CD4-positive, alpha-beta T cell (primary cell): ENCODE data around the gene NPR2. TPM values are rescaled to one million over a fixed set of nuclear protein-coding genes. Genes with fewer than 3 reads are reported as not detected.
A peak's percentile ranks its signal among the peaks of the same experiment; 100 is the strongest.

ENCODE experiments used
- ATAC-seq: fragments of 200-7000 bp; cut with Tn5 transposase; one replicate; pipeline ENCODE4 v1.10.0; 2022; ENCODE audit warnings: mild to moderate bottlenecking; ENCODE audit not compliant: poor library complexity
- CTCF ChIA-PET: fragments of 350-600 bp; sonication (Branson Sonifier 250); formaldehyde crosslinking; loops from one replicate; lab custom pipeline; 2021; ENCODE audit warnings: antibody characterized with exemption, inconsistent platforms; lab: Charles Lee
- POLR2A ChIA-PET: fragments of 350-600 bp; sonication (Branson Sonifier 250); formaldehyde crosslinking; loops from one replicate; lab custom pipeline; 2021; ENCODE audit warnings: antibody characterized with exemption, inconsistent platforms; lab: Charles Lee
- DNase-seq, 14 experiments: peaks; one replicate each; pipeline ENCODE4 v3.0.0-alpha.2; 2013 to 2020; ENCODE audit warnings: mixed read lengths in 2 of 14
- H3K27ac ChIP-seq, 2 donors: one replicate each; pipeline versions ENCODE4 v1.5.1 to v1.7.0; 2013; ENCODE audit warnings: low read length in 2 of 2, low read depth in 1 of 2, mild to moderate bottlenecking in 1 of 2
- H3K27me3 ChIP-seq, 2 experiments: 1 replicate in 1 of 2; 2 replicates in 1 of 2; pipeline versions ENCODE4 v1.6.1 to v1.7.0; 2013; ENCODE audit warnings: low read length in 2 of 2, control low read depth in 1 of 2, mild to moderate bottlenecking in 1 of 2, moderate library complexity in 1 of 2; ENCODE audit not compliant: insufficient read depth in 2 of 2, control insufficient read depth in 1 of 2
- H3K36me3 ChIP-seq: one replicate; pipeline ENCODE4 v1.6.1; 2013; ENCODE audit warnings: low read length, control low read depth; ENCODE audit not compliant: insufficient read depth
- H3K4me1 ChIP-seq: one replicate; pipeline ENCODE4 v1.6.1; 2013; ENCODE audit warnings: low read length, control low read depth; ENCODE audit not compliant: insufficient read depth
- H3K4me3 ChIP-seq: one replicate; pipeline ENCODE4 v1.5.1; 2013; ENCODE audit warnings: mild to moderate bottlenecking, low read length, moderate library complexity
- H3K9me3 ChIP-seq, 2 experiments: 1 replicate in 1 of 2; 2 replicates in 1 of 2; pipeline versions ENCODE4 v1.6.1 to v1.7.0; 2013; ENCODE audit warnings: low read length in 2 of 2, mild to moderate bottlenecking in 2 of 2, control low read depth in 1 of 2, moderate library complexity in 1 of 2; ENCODE audit not compliant: control insufficient read depth in 1 of 2, insufficient read depth in 1 of 2
- H3K27ac Mint-ChIP-seq: one replicate; pipeline ENCODE4 v1.8.0; 2020; ENCODE audit warnings: mixed read lengths
- H3K27me3 Mint-ChIP-seq: one replicate; pipeline ENCODE4 v1.8.0; 2021; ENCODE audit warnings: mixed read lengths
- H3K36me3 Mint-ChIP-seq: one replicate; pipeline ENCODE4 v1.8.0; 2021; ENCODE audit warnings: low read depth, mixed read lengths
- H3K4me1 Mint-ChIP-seq: one replicate; pipeline ENCODE4 v1.8.0; 2021; ENCODE audit warnings: low read depth, mixed read lengths
- H3K4me3 Mint-ChIP-seq: one replicate; pipeline ENCODE4 v1.8.0; 2020; ENCODE audit warnings: mild to moderate bottlenecking, mixed read lengths
- H3K9me3 Mint-ChIP-seq: one replicate; pipeline ENCODE4 v1.8.0; 2020; ENCODE audit warnings: mixed read lengths
- intact Hi-C, 2 experiments: fragments of 100-400 bp; cut with DNase I in 1 of 2; cut with micrococcal nuclease in 1 of 2; formaldehyde crosslinking; loops; one replicate each; pipeline versions ENCODE4 v1.15.1 to v1.9.0; 2023 to 2025; cut with DNase I, micrococcal nuclease
- total RNA-seq, 174 experiments: library from RNA in 2 of 174; stranded (reverse) in 2 of 174; gene quantifications; one replicate each; pipeline ENCODE4 v1.2.3 and lab custom pipeline; 2021 to 2026
- TF ChIP-seq, protein P1 (sequence below): fragments of 200-600 bp; IDR thresholded peaks from one replicate; pipeline ENCODE4 v1.8.0; 2022; ENCODE audit warnings: antibody characterized with exemption, mild to moderate bottlenecking

The NPR2 gene
- total RNA-seq, 2 experiments from 2014 or later = 1.2 to 4.2 TPM

DNA sequence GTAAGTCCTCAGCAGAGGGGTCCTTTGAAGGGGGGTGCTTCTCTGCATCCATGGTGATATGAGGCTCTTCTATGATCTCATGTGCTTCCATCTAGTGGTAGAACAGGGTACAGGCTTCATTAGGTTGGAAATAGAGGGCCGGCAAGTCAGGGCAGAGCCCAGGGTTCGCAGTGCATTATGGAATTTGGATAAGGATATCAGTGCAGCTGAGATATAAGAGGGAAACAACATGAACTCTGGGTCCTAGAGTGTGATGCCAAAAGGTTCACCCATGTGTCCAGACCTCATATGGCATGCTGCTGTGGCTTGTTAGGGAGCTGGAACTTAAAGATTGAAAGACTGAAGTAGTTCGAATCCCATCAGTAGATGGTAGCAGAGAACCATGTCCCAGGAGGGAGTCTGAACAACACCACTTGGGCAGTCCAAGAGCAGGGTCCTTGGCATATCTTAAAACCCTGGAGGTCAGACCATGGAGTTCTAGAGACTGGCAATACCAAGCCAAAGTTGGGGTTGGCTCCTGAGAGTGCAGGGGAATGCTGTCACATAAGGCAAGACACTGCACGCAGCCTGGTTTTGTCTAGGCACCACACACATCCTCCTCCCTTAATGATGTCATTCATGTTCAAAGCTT is 34.8 kb downstream of the NPR2 start:
- H3K4me1 Mint-ChIP-seq = peaks cover 34% of the 10 kb centered on the region

DNA sequence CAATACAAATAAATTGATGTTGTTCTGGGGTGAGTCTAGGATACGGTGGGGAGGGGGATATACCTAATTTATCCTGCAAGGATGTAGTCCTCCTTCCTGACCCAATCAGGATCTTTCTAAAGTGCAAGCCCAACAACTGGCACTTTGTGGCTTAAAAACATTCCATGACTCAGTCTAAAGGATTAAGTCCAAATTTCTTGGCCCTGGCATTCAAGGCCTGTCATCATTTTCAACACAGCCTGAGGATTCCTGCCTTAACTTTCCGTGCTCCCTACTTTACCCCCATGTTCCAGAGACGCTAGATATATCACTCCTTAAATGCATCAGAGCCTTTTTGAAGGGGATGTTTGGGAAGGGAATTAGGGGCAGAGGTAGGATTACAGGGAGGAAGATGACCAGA is 36.1 kb downstream of the NPR2 start:
- H3K4me1 ChIP-seq = peaks cover 25% of the 10 kb centered on the region
- TF ChIP-seq, protein P1, sequence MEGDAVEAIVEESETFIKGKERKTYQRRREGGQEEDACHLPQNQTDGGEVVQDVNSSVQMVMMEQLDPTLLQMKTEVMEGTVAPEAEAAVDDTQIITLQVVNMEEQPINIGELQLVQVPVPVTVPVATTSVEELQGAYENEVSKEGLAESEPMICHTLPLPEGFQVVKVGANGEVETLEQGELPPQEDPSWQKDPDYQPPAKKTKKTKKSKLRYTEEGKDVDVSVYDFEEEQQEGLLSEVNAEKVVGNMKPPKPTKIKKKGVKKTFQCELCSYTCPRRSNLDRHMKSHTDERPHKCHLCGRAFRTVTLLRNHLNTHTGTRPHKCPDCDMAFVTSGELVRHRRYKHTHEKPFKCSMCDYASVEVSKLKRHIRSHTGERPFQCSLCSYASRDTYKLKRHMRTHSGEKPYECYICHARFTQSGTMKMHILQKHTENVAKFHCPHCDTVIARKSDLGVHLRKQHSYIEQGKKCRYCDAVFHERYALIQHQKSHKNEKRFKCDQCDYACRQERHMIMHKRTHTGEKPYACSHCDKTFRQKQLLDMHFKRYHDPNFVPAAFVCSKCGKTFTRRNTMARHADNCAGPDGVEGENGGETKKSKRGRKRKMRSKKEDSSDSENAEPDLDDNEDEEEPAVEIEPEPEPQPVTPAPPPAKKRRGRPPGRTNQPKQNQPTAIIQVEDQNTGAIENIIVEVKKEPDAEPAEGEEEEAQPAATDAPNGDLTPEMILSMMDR = no peak
- no peak overlapping the region for H3K4me3 ChIP-seq
- Mint-ChIP-seq H3K4me3 (peak overlapping the region; percentile 68), H3K36me3 (no peaks in the 10 kb centered on the region), H3K27ac (no peak overlapping the region), H3K4me1 (peaks cover 36% of the 10 kb centered on the region), H3K27me3 (no peaks in the 10 kb centered on the region), H3K9me3 (no peaks in the 10 kb centered on the region)
- H3K36me3 ChIP-seq = no peaks in the 10 kb centered on the region
- intact Hi-C loops = loop anchor here (5.0 kb wide), 3 partner anchors 55 to 220 kb away; partner anchors contain the start of genes CCDC107 (in 1 of the 2), RMRP (in 1 of the 2) and TESK1 (in 1 of the 2)
- no peak for DNase-seq
- POLR2A ChIA-PET = no interaction called here
- CTCF ChIA-PET = no interaction called here
- no peak for ATAC-seq
- no peaks in the 10 kb centered on the region for H3K9me3 ChIP-seq
- no peak overlapping the region for H3K27ac ChIP-seq
- H3K27me3 ChIP-seq = no peaks in the 10 kb centered on the region

More for the DNA sequence above, 34.8 kb downstream of the NPR2 start:
- H3K36me3 Mint-ChIP-seq = no peaks in the 10 kb centered on the region
- ChIA-PET POLR2A (interaction anchor here (0.6 to 2.1 kb wide), 3 partner anchors 12 to 56 kb away, joined by 3 to 10 read pairs (median 5); partner anchors contain the start of genes HINT2 and SPAG8), CTCF (interaction anchor here (0.8 to 2.1 kb wide), 13 partner anchors 9 to 134 kb away, joined by 3 to 12 read pairs (median 5); partner anchors contain the start of genes HINT2 and SPAG8)
- peaks cover 25% of the 10 kb centered on the region for H3K4me1 ChIP-seq
- DNase-seq = peak in 5 of 14 experiments; percentile 25 to 78 (median 63)
- H3K27me3 Mint-ChIP-seq = no peaks in the 10 kb centered on the region
- no peaks in the 10 kb centered on the region for H3K9me3 ChIP-seq
- intact Hi-C loops = loop anchor here (1.0 to 5.0 kb wide), 4 partner anchors 36 to 219 kb away; partner anchors contain the start of genes CCDC107 (in 1 of the 2), RMRP (in 1 of the 2) and TESK1 (in 1 of the 2)
- no peak overlapping the region for H3K4me3 ChIP-seq
- TF ChIP-seq, protein P1 = peak; percentile 75
- H3K36me3 ChIP-seq = no peaks in the 10 kb centered on the region
- peak overlapping the region; percentile 12 for H3K27ac Mint-ChIP-seq
- H3K4me3 Mint-ChIP-seq = peak overlapping the region; percentile 78
- no peaks in the 10 kb centered on the region for H3K9me3 Mint-ChIP-seq
- peak; percentile 42 for ATAC-seq
- no peaks in the 10 kb centered on the region for H3K27me3 ChIP-seq
- no peak overlapping the region for H3K27ac ChIP-seq

DNA sequence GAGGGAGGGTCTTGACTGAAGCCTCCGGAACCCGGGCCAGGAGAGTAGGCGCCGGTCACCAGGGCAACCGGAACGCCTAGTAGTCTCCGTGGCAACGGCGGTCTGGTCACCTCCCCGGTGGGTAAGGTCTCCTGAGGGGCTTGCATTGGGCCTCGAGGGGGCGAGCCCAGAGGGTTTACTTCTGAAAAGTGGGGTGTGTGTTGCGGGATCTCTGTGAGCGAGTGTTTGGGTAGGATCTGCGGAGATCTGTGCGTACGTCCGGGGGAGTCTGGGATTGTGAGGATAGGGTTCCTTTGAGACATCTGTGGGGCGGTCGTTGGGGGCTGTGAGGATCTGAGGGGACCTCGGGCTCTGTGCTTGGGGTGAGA is 37.3 kb downstream of the NPR2 start, which contains the start of gene FAM221B:
Gene FAM221B, minus strand, starts transcription at position 17 of the 368 bp plus-strand sequence. CDS start 2,571 bp downstream, outside the sequence.
- ATAC-seq (no peak), DNase-seq (peak in 7 of 14 experiments; percentile 11 to 42 (median 15))
- intact Hi-C loops = loop anchor here (1.0 to 5.0 kb wide), 6 partner anchors 13 to 221 kb away; partner anchors contain the start of genes CCDC107 (in 1 of the 2), HINT2 (in 1 of the 2), RMRP (in 1 of the 2) and SPAG8 (in 1 of the 2)
- Histone ChIP-seq H3K4me1 (peaks cover 32% of the 10 kb centered on the region), H3K36me3 (no peaks in the 10 kb centered on the region), H3K9me3 (no peaks in the 10 kb centered on the region), H3K27ac (peak within 1 kb of the TSS; percentile 44 to 47), H3K27me3 (no peaks in the 10 kb centered on the region), H3K4me3 (peak within 1 kb of the TSS; percentile 92)
- Mint-ChIP-seq H3K36me3 (no peaks in the 10 kb centered on the region), H3K4me1 (peaks cover 39% of the 10 kb centered on the region), H3K27ac (peak within 1 kb of the TSS; percentile 83), H3K4me3 (peak within 1 kb of the TSS; percentile 97), H3K9me3 (no peaks in the 10 kb centered on the region), H3K27me3 (no peaks in the 10 kb centered on the region)
- POLR2A ChIA-PET = interaction anchor here (1.0 to 1.8 kb wide), 4 partner anchors 11 to 17 kb away, joined by 3 to 14 read pairs (median 6); partner anchors contain the start of genes HINT2 and SPAG8
- CTCF ChIA-PET = interaction anchor here (1.0 to 1.8 kb wide), 3 partner anchors 38 to 182 kb away, joined by 3 to 7 read pairs (median 5); no protein-coding TSS in a partner anchor
- TF ChIP-seq, protein P1 = no peak
